GM23248 (cell line): ENCODE data around the gene SMIM24.

ENCODE experiments used
- EZH2 ChIP-seq: fragments of 200-600 bp; sonication (generic); IDR thresholded peaks from 2 replicates; pipeline ENCODE4 v1.6.1; 2018; ENCODE audit warnings: antibody characterized with exemption, mild to moderate bottlenecking; ENCODE audit not compliant: insufficient read depth, poor library complexity, severe bottlenecking
- EZH2phosphoT487 ChIP-seq: fragments of 200-600 bp; sonication (generic); IDR thresholded peaks from 2 replicates; pipeline ENCODE4 v1.6.1; 2018; ENCODE audit warnings: antibody characterized with exemption, moderate library complexity, mild to moderate bottlenecking, low read depth; ENCODE audit not compliant: insufficient read depth

DNA sequence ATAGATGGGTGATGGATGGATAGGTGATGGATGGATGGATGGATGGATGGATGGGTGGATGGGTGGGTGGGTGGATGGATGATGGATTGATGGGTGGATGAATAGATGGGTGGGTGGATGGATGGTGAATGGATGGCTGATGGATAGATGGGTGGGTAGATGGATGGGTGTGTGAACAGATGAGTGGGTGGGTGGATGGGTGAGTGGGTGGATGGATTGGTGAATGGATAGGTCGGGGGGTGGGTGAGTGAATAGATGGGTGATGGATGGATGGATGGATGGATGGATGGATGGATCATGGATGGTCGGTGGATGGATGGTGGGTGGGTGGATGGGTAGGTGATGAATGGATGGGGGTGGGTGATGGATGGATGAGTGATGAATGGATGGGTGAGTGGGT is 3.5 kb downstream of the SMIM24 start:
- no peak for TF ChIP-seq EZH2
- TF ChIP-seq EZH2phosphoT487, result no peak
